ENCODE results near the gene DCP2. TPM values are rescaled to one million over a fixed set of nuclear protein-coding genes. Genes with fewer than 3 reads are reported as not detected.
A peak's percentile ranks its signal among the peaks of the same experiment; 100 is the strongest.

The DCP2 gene
- total and polyA plus RNA-seq, 10 of the 15 experiments (the other 5 are each of a cell fraction or from before 2014, with no cell fraction given) = 23.4 to 81.6 (median 47.4) TPM

DNA sequence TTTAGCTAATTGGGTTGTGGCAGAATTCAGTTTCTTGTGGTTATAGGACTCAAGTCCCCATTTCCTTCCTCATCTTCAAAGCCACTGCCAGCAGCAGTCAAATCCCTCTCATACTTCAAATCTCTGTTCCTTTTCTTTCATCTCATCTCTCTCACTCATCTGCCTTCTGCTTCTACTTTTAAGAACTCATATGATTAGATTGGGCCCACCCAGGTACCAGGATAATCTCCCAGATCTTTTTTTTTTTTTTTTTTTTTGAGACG, 46.6 kb upstream of the DCP2 start (continued):
- no peak for TF ChIP-seq E4F1 (IDR thresholded peaks at IDR 0.05; ENCODE audit: borderline replicate concordance, partially characterized antibody)
- TF ChIP-seq SKIL (IDR thresholded peaks at IDR 0.05; ENCODE audit: low read depth, poor library complexity, severe bottlenecking) = no peak
- no peak for TF ChIP-seq YBX1 (IDR thresholded peaks at IDR 0.05)
- peak; percentile 97 for TF ChIP-seq RUNX3 (IDR thresholded peaks at IDR 0.05; ENCODE audit: low read length)
- no peak for TF ChIP-seq KLF5 (IDR thresholded peaks at IDR 0.05; ENCODE audit: partially characterized antibody)
- no peak for TF ChIP-seq BCLAF1 (IDR thresholded peaks at IDR 0.05)
- TF ChIP-seq NR2C1 (IDR thresholded peaks at IDR 0.05) = no peak
- TF ChIP-seq SMC3 (IDR thresholded peaks at IDR 0.05; ENCODE audit: borderline replicate concordance, low read length) = no peak
- TF ChIP-seq DPF2 (IDR thresholded peaks at IDR 0.05) = no peak
- no peak for TF ChIP-seq TARDBP (IDR thresholded peaks at IDR 0.05; ENCODE audit: borderline replicate concordance)
- no peak for TF ChIP-seq NKRF (conservative IDR thresholded peaks at IDR 0.05)
- TF ChIP-seq CREM (IDR thresholded peaks at IDR 0.05; ENCODE audit: low read depth) = peak; percentile 39; the same call in 1 of the 2 replicates
- no peak for TF ChIP-seq FOXK2 (IDR thresholded peaks at IDR 0.05)
- no peak for TF ChIP-seq HCFC1 (IDR thresholded peaks at IDR 0.05; ENCODE audit: low read length)
- TF ChIP-seq WRNIP1 (IDR thresholded peaks at IDR 0.05; ENCODE audit: borderline replicate concordance, low read depth, low read length) = no peak
- no peak; the same call in 1 of the 2 replicates for TF ChIP-seq ATF7 (IDR thresholded peaks at IDR 0.05; ENCODE audit: low read depth)
- TF ChIP-seq MYB (IDR thresholded peaks at IDR 0.05; ENCODE audit: borderline replicate concordance, low read depth, low read length) = no peak
- TF ChIP-seq RELA (IDR thresholded peaks at IDR 0.05; ENCODE audit: borderline replicate concordance, partially characterized antibody) = no peak
- TF ChIP-seq SMAD1 (IDR thresholded peaks at IDR 0.05; ENCODE audit: low read depth, partially characterized antibody) = no peak
- no peak for TF ChIP-seq RAD21 (IDR thresholded peaks at IDR 0.05; ENCODE audit: insufficient read depth, low read depth, low read length)
- TF ChIP-seq YY1 (IDR thresholded peaks at IDR 0.05; ENCODE audit: low read depth, low read length) = no peak
- TF ChIP-seq NFYB (IDR thresholded peaks at IDR 0.05; ENCODE audit: insufficient read depth, low read depth, low read length) = no peak
- TF ChIP-seq, protein P1, sequence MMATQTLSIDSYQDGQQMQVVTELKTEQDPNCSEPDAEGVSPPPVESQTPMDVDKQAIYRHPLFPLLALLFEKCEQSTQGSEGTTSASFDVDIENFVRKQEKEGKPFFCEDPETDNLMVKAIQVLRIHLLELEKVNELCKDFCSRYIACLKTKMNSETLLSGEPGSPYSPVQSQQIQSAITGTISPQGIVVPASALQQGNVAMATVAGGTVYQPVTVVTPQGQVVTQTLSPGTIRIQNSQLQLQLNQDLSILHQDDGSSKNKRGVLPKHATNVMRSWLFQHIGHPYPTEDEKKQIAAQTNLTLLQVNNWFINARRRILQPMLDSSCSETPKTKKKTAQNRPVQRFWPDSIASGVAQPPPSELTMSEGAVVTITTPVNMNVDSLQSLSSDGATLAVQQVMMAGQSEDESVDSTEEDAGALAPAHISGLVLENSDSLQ (IDR thresholded peaks at IDR 0.05) = no peak
